Kidney glomerular epithelial cell (primary cell): ENCODE results near the gene FLG2.

Experiments
- DNase-seq: peaks from one replicate; lab custom pipeline; 2025; lab: John Stamatoyannopoulos, UW

The FLG2 gene

DNA sequence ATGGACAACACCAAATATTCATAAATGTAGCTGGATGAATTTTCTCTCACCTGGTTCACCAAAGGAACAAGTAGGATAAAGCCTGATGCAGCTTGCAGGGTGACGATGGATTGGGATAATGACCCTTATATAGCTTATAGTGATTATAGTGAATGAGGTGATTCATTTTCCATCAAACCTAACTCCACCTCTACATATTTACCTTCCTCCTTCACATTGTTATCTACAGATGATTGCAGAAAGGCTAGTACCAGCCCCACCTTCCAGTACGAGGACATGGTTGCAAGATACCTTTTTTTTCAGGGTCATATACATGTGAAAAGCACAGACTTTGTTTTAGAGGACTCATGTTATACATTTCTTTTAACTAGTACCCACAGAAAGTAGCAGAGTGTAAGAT lies at the start of gene FLG2:
FLG2 (minus strand) TSS at position 101 of the 400 bp plus-strand sequence. CDS start 1,122 bp downstream, outside the sequence.
- no peak for DNase-seq

DNA sequence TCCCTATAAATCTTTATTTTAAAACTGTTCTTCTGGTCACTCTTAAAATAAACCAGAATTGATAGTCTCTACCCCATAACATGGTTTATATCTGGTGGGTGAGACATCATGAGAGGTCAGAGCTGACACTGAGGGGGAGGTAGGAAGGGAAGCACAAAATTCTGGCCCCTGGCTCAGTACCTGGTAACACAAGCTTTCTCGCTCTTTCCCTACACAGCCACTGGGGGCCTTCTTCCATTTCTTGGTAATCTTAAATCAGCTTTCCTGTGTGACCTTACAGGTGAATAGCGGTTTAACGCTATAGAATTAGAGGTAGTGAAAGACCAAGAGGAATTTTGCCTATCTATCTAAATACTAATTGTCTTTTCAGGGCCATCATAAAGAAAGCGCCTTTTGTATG lies 48.9 kb upstream of the FLG2 start:
- no peak for DNase-seq

DNA sequence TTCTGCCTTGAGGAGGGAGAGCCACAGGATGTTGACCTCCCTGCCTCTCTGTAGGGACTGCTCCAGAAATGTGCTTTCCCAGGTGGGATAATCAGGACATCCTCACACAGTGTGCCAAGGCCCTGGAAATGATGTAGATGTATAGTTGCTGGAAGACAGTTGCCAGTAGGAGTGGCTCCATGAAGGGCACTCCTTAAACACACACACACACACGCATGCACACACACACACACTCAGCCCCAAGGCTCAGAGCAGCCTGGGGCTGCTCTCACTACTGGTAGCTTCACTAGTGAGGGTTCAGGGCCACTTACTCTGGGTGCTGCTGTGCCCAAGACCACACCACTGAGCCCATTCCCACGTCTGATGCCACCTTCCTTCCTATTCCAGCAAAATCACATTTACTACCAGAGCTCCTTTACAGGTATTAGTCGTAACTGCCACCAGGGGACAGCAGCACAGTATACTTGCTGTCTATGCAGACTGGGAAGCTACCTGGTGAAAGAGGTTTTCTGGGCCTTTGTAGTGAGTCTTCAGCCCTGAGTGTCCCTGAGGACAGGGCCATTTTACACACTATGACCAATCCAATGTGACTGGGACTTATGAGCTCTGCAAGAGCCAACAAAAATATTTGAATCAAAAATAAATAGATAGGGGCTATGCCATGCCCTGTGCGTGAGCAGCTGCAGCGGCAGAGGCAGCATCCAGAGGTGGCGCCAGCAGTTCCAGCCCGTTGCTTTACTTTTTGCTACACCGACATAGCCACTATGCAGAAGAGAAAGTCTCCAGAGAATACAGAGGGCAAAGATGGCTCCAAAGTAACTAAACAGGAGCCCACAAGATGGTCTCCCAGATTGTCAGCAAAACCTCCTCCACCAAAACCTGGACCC lies 39.2 kb upstream of the FLG2 start:
- DNase-seq: peak; percentile 74

DNA sequence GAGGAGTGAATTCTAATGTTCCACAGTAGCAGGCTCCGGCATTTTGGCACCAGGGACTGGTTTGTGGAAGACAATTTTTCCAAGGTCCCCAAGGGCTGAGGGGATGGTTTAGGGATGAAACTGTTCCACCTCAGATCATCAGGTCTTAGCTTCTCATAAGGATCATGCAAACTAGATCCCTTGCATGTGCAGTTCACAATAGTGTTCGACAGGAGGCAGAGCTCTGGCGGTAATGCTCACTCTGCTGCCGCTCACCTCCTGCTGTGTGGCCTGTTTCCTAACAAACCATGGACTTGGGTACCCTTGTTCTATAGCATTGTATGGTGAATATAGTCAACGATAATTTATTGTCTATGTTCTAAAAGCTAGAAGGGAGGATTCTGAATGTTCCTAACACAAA lies 37.7 kb upstream of the FLG2 start:
- DNase-seq: no peak

DNA sequence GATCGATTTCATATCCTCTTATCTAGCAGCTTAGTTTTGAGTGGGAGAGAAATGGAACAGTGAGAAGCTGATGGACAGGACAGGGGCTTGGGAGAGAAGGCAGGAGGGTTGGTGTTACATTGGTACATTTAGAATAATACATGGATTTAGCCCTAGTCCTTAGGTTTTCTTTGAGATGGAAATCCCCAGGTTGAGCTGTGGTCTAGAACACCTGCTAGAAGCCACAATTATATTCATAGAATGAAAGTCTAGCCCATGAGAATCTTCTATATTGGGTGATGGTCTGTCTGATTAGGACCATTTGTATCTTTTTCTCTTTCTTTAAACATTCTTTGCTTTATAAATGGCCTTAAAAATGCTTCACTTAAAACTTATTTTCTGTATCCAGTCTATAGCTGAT lies 34.3 kb upstream of the FLG2 start:
- no peak for DNase-seq

DNA sequence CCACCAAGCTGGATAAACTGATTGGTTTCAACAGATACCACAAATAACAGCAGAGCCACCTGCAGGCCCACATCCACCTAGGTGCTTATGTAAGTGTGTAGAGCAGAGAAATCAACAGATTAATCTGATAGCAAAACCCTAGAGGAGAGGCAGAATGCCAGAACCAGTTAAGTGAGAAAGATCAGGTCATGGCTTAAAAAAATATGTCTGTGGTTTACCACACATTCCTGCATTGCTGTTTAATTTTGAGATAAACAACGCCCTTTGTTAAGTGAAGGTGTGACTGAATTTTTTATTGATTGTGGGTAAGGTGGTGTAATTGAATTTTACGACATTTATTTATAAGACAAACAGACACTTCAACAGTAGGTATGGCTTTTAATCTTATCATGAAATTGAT lies 33.1 kb upstream of the FLG2 start:
- peak; percentile 62 for DNase-seq

DNA sequence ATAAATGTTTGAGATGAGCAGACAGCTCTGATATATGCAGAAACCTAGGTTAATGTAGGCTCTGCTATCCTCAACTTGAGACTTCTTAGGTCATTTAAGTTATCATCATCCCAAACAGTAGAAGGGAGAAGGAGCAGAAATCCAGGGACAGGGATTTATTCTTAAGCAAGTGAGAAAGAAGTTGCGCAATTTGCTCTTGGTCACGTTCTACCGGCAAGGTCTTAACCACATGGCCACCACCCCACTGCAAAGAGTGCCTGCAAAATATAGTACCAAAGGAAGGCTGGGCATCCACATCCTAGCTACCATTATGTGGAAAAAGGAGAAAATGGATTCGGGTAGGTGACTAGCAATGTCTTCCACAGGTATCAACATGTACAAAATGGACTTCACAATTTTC lies 29.1 kb upstream of the FLG2 start:
- no peak for DNase-seq

DNA sequence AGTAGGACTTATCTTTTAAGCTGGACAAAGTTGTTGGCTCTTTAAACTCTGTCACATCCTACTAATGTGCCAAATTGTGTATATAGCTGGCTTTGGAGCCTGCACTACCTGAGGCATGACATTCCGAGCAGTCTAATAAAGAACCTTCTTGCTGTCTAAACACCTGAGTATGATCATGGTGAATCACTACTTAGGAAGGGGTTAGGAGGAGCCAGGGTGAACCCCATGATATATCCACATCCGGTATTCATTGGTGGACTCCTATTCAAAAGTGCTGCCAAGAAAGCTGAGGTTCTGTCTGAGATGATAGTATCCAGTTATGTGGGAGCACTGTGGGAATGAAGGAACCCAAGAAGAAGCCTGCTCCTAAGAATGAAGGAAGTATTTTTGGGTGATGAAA lies 27.1 kb upstream of the FLG2 start:
- no peak for DNase-seq

DNA sequence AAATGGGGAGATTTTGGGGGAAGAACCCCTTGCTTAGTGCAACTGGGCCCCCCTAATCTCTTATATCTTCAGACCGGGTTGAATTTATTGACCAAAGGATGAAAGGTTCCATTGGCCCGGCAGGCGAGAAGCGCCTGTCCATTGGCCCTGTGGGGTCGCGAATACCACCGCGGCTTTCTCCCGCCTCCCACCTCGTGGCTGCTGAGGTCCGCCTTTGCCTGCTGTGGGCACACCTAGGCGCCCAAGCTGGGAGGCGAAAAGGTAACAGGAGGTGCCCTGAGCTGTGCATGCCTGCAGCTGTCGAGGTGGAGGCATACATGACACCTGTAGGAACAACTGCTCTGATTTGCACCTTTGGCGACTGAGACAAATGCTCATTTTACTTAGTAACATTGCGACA lies 21.1 kb upstream of the FLG2 start:
- DNase-seq: no peak

DNA sequence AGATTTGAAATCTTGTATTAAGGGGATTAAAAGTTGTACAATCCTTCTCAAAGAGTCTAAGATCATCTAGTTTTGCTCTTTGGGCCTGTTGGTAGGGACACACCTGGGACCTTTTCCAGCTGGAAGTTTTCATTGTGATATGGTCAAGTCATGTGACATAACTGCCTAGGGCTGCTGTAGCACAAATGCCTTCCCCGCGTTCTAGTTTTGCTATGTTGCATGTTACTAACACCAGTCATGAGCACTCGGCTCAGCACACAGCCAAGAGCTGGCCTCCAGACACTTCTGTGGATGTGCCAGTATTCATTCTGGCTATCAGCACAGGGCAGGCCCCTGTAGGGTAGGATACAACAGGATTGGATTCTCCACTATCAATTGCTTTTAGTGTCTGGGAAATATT lies 14.6 kb upstream of the FLG2 start:
- DNase-seq: no peak

DNA sequence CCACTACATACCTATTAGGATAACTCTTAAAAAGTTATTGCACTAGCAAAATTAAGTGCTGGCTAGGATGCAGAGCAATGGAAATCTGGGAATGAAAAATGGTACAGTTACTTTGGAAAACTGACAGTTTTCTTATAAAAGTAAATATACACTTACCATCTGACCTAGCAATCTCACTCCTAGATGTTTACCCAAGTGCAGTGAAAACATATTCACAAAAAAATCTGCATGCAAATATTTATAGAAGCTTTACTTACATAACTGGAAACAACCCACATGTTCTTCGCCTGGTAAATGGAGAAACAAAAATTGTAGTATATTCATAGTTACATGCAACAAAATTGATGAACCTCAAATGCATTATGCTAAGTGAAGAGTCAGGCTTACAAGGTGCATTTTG lies 12.9 kb upstream of the FLG2 start:
- DNase-seq: no peak

DNA sequence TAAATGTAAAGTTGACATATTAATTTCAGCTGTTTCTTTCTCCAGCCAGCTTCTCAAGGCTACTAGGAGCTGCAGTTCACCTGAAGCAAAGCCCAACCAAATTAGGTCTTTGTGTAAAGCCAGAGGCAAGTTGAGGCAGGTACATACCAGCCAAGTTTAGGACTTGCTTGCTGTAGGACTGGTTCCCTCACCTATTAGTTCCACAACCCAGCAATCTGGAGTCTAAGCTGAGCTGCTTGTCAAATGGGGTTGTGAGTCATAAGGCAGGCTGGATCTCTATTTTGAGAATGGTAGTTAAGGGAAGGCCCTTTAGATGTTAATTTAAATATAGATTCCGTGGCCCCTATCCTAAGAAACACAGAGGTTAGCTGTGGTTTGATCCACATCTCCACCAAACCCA lies 7.6 kb upstream of the FLG2 start:
- no peak for DNase-seq

DNA sequence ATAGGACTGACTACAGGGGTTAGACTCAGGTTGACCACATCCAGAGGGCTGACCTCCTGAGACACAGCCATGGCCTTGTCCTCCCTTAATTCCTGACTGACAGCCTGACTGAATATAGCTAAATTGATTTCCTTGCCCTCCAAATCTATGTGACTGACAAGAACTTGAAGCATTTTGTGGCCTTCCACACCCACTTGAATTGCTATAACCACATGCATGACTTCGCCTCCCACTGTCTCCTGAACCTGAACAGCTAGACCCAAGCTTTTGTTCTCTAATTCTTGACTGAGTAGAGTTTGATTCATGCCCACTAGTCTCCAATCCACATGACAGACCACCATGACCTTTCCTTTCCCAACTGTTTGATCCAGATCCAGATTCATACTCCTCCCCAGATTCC lies 3.1 kb downstream of the FLG2 start:
- DNase-seq: no peak

DNA sequence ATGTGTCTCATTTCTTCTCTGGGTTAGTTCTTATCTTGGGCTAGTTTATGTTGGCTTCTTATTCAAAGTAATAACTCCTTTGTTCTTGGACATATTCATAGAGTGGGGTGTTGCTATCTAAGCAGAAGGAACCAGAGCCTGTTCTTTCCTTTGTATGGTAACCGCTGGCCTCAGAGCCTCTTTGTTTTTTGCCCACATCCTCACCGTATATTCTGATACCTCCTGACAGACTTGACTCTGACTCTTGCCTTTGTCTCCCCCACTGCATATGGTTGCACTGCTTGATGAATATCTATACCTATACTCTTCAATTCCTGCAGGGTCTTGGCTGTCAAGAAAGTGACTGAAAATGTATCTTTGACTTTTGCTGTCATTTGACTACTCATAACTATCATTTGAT lies 10.2 kb downstream of the FLG2 start:
- DNase-seq: no peak

DNA sequence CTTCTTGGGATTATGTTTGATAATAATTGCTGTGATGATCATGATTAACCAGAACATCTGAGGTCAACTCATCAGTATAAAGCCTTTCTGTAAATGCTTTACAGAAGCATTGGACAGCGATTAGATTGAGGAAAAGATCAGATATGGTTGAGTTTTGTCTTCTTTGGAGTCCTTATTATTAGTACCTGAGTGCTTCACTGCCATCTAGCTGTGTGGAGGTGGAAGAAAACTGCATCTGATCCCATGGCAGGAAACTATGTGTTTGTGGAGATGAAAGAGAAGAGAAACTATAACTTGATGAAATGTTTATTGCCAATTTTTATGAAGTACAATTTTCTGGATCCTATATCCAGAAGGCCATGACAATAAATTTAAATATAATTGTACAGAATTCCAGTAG lies 11.4 kb downstream of the FLG2 start:
- no peak for DNase-seq

DNA sequence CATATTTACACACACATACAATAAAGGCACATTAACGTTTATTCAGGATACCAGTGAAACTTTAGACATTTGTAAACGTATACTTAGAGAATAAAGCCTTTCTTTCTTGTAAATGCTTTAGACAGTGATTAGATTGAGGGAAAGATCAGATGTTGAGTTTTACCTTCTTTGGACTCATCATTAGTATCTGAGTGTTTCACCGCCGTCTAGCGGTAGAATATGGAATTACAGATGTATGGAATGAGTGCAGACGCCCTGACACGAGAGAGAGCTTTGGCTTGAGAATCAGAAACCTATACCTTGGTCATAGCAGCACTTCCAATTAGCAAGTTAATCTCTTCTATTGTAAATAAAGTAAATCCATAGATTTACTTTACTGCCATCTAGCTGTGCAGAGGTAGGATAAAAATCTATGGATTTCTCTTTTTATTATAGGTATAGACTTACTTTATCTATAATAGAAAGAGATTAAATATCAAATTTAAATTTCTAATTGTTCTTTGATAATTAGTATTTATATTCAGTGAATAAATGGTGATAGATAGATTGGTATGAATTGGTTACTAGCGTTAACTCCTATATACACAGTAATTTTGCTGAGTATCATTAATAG lies 12.6 kb downstream of the FLG2 start:
- peak; percentile 68 for DNase-seq

DNA sequence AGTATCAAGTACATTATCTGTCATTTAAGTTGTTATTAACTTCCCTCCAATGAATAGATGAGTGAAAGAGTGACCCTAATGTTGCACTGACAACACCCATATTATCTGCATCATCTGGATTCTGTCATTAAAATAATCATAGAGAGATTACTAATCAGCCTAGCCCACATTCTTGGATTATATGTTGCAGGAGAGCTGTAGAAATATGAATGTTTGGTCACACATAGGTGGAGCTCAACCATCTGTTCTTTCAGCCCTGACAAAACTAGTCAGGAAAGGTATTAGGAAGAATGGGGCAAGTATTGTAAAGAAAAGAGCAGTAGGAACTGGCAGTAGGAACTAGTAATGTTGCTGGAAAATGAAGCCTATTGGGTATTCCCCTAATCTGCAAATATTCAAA lies 15.4 kb downstream of the FLG2 start:
- DNase-seq: no peak

DNA sequence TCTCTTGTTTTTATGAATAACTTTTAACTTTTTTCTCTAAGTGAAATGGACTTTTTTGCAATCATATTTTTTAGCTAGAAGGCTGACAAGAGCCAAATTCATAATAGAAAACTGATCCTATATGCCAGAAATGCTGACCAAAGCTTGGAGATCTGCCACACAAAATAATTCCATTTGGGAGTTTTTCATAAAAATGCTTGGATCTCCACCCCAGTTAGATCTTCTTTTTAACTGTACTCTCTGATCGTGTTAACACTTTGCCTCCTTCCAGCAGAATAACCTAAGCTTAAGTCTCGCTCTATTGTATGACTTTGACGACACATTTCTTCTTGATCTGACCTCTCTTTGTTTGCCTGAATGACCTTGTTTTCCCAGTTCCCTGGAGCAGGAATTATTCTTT lies 16.8 kb downstream of the FLG2 start:
- DNase-seq: no peak

DNA sequence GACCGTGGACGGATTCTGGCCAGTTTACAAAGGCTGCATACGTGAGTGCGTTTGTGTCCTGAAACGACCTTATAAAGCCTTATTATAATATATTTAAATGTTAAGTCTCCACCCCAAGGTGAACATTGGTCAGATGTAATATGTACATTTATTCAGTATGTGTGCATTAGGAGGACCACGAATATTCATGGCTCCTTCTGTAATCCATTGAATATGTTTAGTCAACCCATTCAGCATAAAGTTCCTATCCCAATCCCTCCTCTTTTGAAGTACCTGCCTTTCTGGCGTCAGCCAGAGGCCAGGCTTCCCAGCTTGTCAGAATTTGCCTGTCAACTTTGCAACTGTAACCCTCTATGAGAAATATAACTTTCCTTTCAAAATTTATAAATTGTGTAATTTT lies 24.4 kb downstream of the FLG2 start:
- DNase-seq: no peak

DNA sequence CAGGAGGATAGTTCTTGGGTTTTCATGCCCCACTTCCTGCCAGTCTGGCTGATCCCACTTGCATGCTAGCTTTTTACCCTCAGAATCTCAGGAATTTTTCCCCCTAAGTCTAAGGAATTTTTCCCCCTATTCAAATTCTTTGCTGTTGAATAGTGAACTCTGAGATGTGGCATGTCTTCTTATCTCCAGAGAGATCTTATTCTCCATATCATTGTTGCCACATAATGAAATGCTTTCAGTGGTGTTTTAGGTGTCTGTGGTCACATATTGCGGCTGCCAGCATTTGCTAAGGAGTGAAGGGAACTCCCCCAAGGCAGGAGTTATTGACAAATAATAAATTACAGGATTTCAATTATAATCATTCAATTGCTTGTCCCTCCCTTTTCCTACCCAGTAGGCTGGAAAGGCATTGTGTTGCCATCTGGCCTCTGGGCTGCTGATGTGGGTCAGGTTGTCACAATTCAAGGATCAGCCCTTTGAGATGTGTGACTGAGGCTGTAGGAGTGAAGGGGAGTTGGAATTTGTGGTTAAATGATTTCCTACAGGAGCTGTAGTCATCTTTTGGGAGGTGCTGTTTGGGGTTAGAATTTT lies 30.9 kb downstream of the FLG2 start:
- DNase-seq: peak; percentile 97

DNA sequence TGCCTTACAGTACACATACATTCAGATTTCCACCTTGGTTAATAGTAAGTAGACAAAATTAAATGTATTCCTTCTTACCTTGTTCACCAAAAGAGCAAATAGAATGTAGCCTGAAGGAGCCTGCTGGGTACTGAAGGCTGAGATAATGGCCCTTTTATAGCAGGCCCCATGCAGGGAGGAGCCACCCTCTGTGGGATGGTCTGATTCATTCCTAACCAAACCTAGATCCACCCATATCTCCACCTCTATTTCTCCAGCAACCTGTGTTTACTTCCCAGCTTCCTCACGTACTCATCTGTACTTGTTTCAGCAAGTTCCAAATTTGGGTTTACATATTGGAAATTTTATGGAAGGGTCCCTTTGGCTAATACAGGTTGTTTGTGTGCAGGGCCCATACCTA lies 34.7 kb downstream of the FLG2 start, which contains the start of gene FLG:
FLG (minus strand) TSS at position 129 of the 400 bp plus-strand sequence. CDS start 9,783 bp downstream, outside the sequence.
- DNase-seq: no peak

DNA sequence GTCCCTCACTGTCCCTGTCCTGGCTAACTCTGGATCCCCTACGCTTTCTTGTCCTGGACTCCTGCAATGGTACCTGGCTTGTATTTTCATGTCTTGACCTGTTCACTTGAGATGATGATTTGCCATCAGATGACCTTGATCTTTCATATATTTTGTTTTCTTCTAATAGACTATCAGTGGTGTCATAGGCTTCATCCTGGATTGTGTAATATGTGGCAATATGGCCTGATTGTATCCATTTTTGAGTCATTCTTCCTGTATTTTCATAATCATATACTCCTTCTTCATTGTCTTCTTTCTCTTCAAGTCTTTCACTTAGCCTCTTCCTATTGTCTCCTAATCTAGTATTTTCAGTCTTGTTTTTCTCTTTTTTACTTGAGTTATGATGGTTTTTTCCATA lies 45.8 kb downstream of the FLG2 start:
- no peak for DNase-seq

DNA sequence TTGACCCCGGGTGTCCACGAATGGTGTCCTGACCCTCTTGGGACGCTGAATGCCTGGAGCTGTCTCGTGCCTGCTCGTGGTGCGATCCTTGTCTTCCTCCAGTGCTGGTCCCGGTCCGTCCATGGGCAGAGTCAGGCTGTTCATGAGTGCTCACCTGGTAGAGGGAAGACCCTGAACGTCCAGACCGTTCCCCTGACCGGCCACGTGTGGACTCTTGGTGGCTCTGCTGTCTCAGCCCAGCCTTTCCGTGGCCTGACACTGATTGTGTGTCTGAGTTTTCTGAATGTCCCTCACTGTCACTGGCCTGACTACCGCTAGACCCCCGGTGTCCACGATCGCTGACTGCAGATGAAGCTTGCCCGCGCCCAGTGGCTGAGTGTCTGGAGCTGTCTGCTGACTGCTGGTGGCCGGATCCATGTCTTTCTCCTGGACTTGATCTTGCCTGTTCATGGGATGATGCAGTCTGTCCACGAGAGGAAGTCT lies 46.4 kb downstream of the FLG2 start:
- no peak for DNase-seq
